GM21576 (cell line): Measurements from ENCODE around the gene GOLGA6L10.
"Not testable (repeated sequence)": the region's sequence is repeated elsewhere in the genome, so short reads cannot be mapped to it uniquely, and the experiment has no call there.

ENCODE experiments used
- ATAC-seq: cut with Tn5 transposase; IDR thresholded peaks from one replicate; pipeline ENCODE4 v1.9.1; 2021; ENCODE audit warnings: mild to moderate bottlenecking, moderate library complexity; ENCODE audit not compliant: unreplicated experiment

The GOLGA6L10 gene

GRCh38 chr15:82343851-82344250, 5.4 kb downstream of the GOLGA6L10 start:
- ATAC-seq = not testable (repeated sequence)

GRCh38 chr15:82342632-82343374, 6.5 kb downstream of the GOLGA6L10 start:
- not testable (repeated sequence) for ATAC-seq

- not testable (repeated sequence) for ATAC-seq
These were observed 10.7 kb downstream of the GOLGA6L10 start for GRCh38 chr15:82338573-82338972.

- not testable (repeated sequence) for ATAC-seq
These were observed 11.2 kb downstream of the GOLGA6L10 start for GRCh38 chr15:82338053-82338452.

GRCh38 chr15:82337051-82337450, 12.2 kb downstream of the GOLGA6L10 start:
- ATAC-seq = not testable (repeated sequence)

GRCh38 chr15:82336180-82336647, 13.1 kb downstream of the GOLGA6L10 start:
- ATAC-seq = not testable (repeated sequence)

GRCh38 chr15:82335006-82335405, 14.3 kb downstream of the GOLGA6L10 start:
- ATAC-seq = not testable (repeated sequence)

- ATAC-seq = not testable (repeated sequence)
These were observed 14.7 kb downstream of the GOLGA6L10 start for GRCh38 chr15:82334554-82334932.

GRCh38 chr15:82333603-82334553, 15.4 kb downstream of the GOLGA6L10 start:
- ATAC-seq = not testable (repeated sequence)

GRCh38 chr15:82332711-82333602, 16.3 kb downstream of the GOLGA6L10 start:
- ATAC-seq = not testable (repeated sequence)

- peak; percentile 64 for ATAC-seq
These were observed 17.5 kb downstream of the GOLGA6L10 start for GRCh38 chr15:82331576-82332304.

- ATAC-seq = not testable (repeated sequence)
These were observed 18.4 kb downstream of the GOLGA6L10 start for GRCh38 chr15:82330921-82331320.

- not testable (repeated sequence) for ATAC-seq
These were observed 20.2 kb downstream of the GOLGA6L10 start for GRCh38 chr15:82329039-82329438.

- ATAC-seq = not testable (repeated sequence)
These were observed 21.9 kb downstream of the GOLGA6L10 start for GRCh38 chr15:82327372-82327771.

- ATAC-seq = not testable (repeated sequence)
These were observed 22.4 kb downstream of the GOLGA6L10 start for GRCh38 chr15:82326896-82327295.

- ATAC-seq = not testable (repeated sequence)
These were observed 23.6 kb downstream of the GOLGA6L10 start for GRCh38 chr15:82325646-82326045.

GRCh38 chr15:82324831-82325230, 24.4 kb downstream of the GOLGA6L10 start:
- not testable (repeated sequence) for ATAC-seq

GRCh38 chr15:82322488-82322887, 26.8 kb downstream of the GOLGA6L10 start:
- ATAC-seq = not testable (repeated sequence)

GRCh38 chr15:82320861-82321260, 28.4 kb downstream of the GOLGA6L10 start:
- not testable (repeated sequence) for ATAC-seq
